ENCODE measurements around the gene PDE7B.

DNA sequence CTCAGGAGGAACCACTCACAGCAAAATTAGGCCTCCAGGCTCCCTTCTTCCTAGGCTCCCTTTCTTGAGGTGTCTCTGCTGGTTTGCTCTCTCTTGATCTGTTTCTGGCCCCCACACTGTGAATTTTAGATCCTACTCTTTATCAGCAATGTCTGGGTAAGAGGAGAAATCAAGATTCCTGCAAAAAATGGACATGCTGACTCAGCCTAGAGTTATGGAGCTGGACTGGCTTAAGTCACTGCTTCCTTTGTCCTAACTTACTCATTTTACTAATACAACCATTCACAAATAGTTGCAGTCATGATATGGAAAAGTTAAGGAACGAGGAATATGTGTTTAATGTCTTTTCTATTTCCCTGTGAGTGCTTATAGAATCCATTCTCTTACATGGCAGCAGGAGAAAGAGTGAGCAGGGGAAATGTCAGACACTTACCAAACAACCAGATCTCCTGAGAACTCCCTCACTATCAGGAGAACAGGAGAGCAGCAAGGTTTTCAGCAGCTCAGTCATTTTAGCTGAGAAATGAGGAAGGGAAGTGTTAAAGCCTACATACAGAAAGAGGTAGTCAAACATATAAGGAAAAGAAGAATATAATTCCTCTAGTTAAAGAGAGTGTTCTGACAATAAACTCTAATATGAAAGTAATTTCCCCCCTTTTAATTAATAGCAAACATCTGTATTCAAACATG lies 160.8 kb downstream of the PDE7B start:
- TF ChIP-seq, protein P1, sequence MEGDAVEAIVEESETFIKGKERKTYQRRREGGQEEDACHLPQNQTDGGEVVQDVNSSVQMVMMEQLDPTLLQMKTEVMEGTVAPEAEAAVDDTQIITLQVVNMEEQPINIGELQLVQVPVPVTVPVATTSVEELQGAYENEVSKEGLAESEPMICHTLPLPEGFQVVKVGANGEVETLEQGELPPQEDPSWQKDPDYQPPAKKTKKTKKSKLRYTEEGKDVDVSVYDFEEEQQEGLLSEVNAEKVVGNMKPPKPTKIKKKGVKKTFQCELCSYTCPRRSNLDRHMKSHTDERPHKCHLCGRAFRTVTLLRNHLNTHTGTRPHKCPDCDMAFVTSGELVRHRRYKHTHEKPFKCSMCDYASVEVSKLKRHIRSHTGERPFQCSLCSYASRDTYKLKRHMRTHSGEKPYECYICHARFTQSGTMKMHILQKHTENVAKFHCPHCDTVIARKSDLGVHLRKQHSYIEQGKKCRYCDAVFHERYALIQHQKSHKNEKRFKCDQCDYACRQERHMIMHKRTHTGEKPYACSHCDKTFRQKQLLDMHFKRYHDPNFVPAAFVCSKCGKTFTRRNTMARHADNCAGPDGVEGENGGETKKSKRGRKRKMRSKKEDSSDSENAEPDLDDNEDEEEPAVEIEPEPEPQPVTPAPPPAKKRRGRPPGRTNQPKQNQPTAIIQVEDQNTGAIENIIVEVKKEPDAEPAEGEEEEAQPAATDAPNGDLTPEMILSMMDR (IDR thresholded peaks at IDR 0.05), result no peak
- TF ChIP-seq POLR2AphosphoS5 (IDR thresholded peaks at IDR 0.05) (no peak), POLR2A (IDR thresholded peaks at IDR 0.05) (no peak)
